Pancreas (tissue), 10 donors: Measurements from ENCODE around the gene PLCG2. TPM values are rescaled to one million over a fixed set of nuclear protein-coding genes. Genes with fewer than 3 reads are reported as not detected.

Experiments used
- ATAC-seq, 4 donors: fragments of 200-7000 bp; cut with Tn5 transposase; one replicate each; pipeline versions ENCODE4 v1.8.0 to v1.9.1; 2020; ENCODE audit warnings: mild to moderate bottlenecking in 4 of 4, moderate library complexity in 4 of 4
- DNase-seq, 6 donors: peaks; one replicate each; pipeline ENCODE4 v3.0.0-alpha.2; 2020
- FAIRE-seq: peaks from 2 replicates; lab custom pipeline; 2012; peaks lifted over from hg19 to GRCh38; lab: Jason Lieb, UNC
- H3K27ac ChIP-seq, 4 donors: fragments of 200-600 bp; sonication (generic); 1 replicate in 3 of 4; 2 replicates in 1 of 4; pipeline versions ENCODE4 v1.5.0 to v1.8.0; 2020
- H3K27me3 ChIP-seq, 4 donors: fragments of 200-600 bp; one replicate each; pipeline ENCODE4 v1.8.0; 2021
- H3K36me3 ChIP-seq, 3 donors: fragments of 200-600 bp; sonication (generic) in 1 of 3; one replicate each; pipeline versions ENCODE4 v1.5.0 to v1.8.0; 2020 to 2021
- H3K4me1 ChIP-seq, 3 donors: fragments of 200-600 bp; one replicate each; pipeline ENCODE4 v1.8.0; 2021
- H3K4me3 ChIP-seq, 4 donors: fragments of 200-600 bp; sonication (generic) in 2 of 4; one replicate each; pipeline versions ENCODE4 v1.5.0 to v1.8.0; 2020 to 2021
- H3K9me3 ChIP-seq, 4 donors: fragments of 200-600 bp; one replicate each; pipeline ENCODE4 v1.8.0; 2021
- WGBS, 2 donors: extraction: QIAGEN DNeasy Blood & Tissue Kit; methylation state at CpG; one replicate each; pipeline ENCODE4 v1.1.7; 2013; 5-methylcytosine and 5-hydroxymethylcytosine counted together
- intact Hi-C, 3 donors: fragments of 100-400 bp; cut with DNase I; formaldehyde crosslinking; loops; one replicate each; pipeline versions ENCODE4 v1.11.1 to v1.14.2; 2022
- polyA plus RNA-seq, 2 donors: library from polyadenylated mRNA; stranded (reverse); fragments of 200-250 nt; gene quantifications; one replicate each; pipeline ENCODE4 v1.2.3, GENCODE V29; 2013
- total RNA-seq, 6 donors: library from RNA; stranded (reverse); fragmentation: NEBNext Ultra II Directional in 4 of 6; extraction: Animal tissue kit (Norgen Biotek cat#: 25700) in 4 of 6; gene quantifications; one replicate each; pipeline versions ENCODE4 v1.2.1 to v1.2.4, GENCODE V29; 2021 to 2023
- TF ChIP-seq, protein P1 (sequence below), 4 donors: fragments of 200-600 bp; sonication (generic) in 3 of 4; IDR thresholded peaks; one replicate each; pipeline versions ENCODE4 v1.5.0 to v1.8.0; 2021; ENCODE audit warnings: antibody characterized with exemption in 4 of 4
- donor health status: healthy with polysubstance abuse.
- donor health status: DM: no; HTN: no; CAD: no; lungs with moderate emphysema.
- donor health status: DM: no; HTN: no; CAD: no.
- donor health status: control.
- donor health status: control.
- donor health status: Bipolar disorder and iron deficiency.
- donor health status: DM: yes; HTN: yes; CAD: no.
- donor health status: DM: no; HTN: no; CAD: no.
- donor health status: DM: no; HTN: no; CAD: no.
- donor health status: DM: yes; HTN: yes; CAD: no.

PLCG2 gene
- total and polyA plus RNA-seq, 8 donors: 3.7 to 23.6 (median 8.0) TPM

DNA sequence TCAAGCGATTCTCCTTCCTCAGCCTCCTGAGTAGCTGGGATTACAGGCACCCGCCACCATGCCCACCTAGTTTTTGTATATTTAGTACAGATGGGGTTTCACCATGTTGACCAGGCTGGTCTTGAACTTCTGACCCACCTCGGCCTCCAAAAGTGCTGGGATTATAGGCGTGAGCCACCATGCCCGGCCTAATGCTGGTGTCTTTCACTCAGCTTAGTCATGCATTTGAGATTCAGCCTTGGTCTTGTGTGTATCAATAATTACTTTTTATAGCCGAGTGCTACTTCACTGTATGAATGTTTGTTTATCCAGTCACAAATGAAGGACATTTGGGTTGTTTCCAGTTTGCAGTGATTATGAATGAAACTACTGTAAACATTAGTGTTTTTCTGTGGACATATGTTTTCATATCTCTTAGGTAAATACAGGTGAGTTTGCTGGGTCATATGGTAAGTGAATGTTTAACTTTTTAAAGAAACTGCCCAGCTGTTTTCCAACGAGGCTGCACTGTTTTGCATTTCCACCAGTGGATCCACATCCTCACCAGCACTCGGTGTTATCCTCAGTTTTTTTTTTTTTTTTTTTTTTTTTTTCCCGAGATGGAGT lies 11.0 kb upstream of the PLCG2 start:
- Histone ChIP-seq H3K9me3 (no peaks in the 10 kb centered on the region), H3K27me3 (peaks cover 0 to 11% (median 4%) of the 10 kb centered on the region in 4 donors), H3K4me1 (peaks cover 3 to 9% (median 8%) of the 10 kb centered on the region in 3 donors), H3K27ac (peak overlapping the region in 2 of 4 donors; percentile 40 to 57), H3K36me3 (no peaks in the 10 kb centered on the region), H3K4me3 (no peak overlapping the region)
- WGBS, 2 donors: 23 to 27% methylated on average over 9 of the region's 9 CpGs
- intact Hi-C loops: no loop called here
- TF ChIP-seq, protein P1, sequence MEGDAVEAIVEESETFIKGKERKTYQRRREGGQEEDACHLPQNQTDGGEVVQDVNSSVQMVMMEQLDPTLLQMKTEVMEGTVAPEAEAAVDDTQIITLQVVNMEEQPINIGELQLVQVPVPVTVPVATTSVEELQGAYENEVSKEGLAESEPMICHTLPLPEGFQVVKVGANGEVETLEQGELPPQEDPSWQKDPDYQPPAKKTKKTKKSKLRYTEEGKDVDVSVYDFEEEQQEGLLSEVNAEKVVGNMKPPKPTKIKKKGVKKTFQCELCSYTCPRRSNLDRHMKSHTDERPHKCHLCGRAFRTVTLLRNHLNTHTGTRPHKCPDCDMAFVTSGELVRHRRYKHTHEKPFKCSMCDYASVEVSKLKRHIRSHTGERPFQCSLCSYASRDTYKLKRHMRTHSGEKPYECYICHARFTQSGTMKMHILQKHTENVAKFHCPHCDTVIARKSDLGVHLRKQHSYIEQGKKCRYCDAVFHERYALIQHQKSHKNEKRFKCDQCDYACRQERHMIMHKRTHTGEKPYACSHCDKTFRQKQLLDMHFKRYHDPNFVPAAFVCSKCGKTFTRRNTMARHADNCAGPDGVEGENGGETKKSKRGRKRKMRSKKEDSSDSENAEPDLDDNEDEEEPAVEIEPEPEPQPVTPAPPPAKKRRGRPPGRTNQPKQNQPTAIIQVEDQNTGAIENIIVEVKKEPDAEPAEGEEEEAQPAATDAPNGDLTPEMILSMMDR (IDR thresholded peaks at IDR 0.05): no peak
- peak in 2 of 6 donors; percentile 56 to 65 for DNase-seq
- peak; percentile 75 for FAIRE-seq
- ATAC-seq: peak; percentile 92 to 93 (median 93)

DNA sequence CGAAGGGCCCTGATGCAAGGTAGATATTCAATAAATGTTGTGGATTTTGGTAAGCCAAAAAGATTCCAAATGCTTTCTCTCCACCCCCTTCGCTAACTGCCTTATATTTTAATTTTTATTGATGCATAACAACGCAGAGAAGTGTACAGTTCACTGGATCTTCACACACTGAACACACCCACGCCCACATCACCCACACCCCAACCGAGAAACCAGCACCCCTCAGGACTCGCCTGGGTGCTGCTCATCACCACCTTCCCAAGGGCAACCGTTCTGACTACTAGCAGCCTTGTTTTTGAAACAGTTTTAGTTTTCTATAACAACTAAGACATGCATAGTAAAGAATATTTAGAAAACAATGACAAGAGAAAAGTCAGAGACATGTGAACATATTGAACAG lies 9.1 kb upstream of the PLCG2 start:
- DNase-seq (no peak), FAIRE-seq (no peak), ATAC-seq (no peak)
- Histone ChIP-seq H3K36me3 (no peaks in the 10 kb centered on the region), H3K27me3 (peaks cover 0 to 7% (median 2%) of the 10 kb centered on the region in 4 donors), H3K27ac (no peak overlapping the region), H3K4me1 (peaks cover 3 to 9% (median 8%) of the 10 kb centered on the region in 3 donors), H3K4me3 (no peak overlapping the region), H3K9me3 (no peaks in the 10 kb centered on the region)
- WGBS, 2 donors: 85 to 91% methylated on average over 7 of the region's 7 CpGs
- TF ChIP-seq, protein P1 (IDR thresholded peaks at IDR 0.05): no peak
- intact Hi-C loops: no loop called here

DNA sequence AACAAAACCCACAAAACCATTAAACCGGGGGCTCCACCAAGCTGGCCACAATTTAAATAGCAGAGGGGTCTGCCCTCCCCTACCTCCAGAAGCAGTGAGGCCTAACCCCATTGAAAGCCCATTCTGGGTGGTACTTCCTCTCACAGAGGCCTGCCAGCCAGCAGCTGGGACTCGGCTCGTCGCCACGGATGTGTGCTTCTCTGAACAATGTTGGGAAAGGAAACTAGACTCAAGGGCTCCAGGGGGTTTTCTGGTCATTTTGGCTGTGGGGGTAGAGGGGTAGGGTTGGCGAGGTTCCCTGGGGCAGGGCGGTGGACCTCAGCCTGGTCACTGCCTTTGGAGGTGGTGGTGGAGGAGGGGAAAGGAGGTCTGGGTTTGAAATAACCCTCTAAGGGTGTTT lies 4.7 kb upstream of the PLCG2 start:
- 83 to 98% methylated on average over 7 of the region's 7 CpGs for WGBS, 2 donors
- TF ChIP-seq, protein P1 (IDR thresholded peaks at IDR 0.05): no peak
- FAIRE-seq (no peak), DNase-seq (no peak), ATAC-seq (no peak)
- Histone ChIP-seq H3K4me3 (no peak overlapping the region), H3K27me3 (peaks cover 0 to 6% (median 0%) of the 10 kb centered on the region in 4 donors), H3K4me1 (no peaks in the 10 kb centered on the region), H3K27ac (no peak overlapping the region), H3K9me3 (no peaks in the 10 kb centered on the region), H3K36me3 (no peaks in the 10 kb centered on the region)
- intact Hi-C loops: no loop called here

DNA sequence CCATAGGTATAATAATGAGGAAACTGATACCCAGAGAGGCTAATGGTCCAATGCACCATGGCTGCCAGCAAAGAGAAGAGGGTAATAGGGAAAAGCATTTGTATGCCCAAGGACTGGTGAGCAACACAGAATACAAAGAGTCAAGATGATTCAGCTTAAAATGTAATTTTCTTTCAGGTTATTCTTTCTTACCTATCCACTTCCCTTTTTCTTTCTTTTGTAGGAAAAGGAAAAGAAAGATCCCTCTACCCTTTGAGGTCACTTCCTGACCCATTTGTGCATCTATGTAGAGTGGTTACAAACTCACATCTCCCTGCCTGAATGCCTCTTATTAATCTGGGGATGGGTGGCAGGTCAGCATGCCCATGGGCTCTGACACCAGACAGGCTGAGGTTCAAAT lies 3.5 kb upstream of the PLCG2 start:
- Histone ChIP-seq H3K36me3 (no peaks in the 10 kb centered on the region), H3K4me3 (no peak overlapping the region), H3K9me3 (no peaks in the 10 kb centered on the region), H3K27me3 (peaks cover 0 to 6% (median 0%) of the 10 kb centered on the region in 4 donors), H3K27ac (no peak overlapping the region), H3K4me1 (no peaks in the 10 kb centered on the region)
- ATAC-seq: no peak
- DNase-seq: no peak
- intact Hi-C loops: no loop called here
- no peak for FAIRE-seq
- TF ChIP-seq, protein P1 (IDR thresholded peaks at IDR 0.05): no peak

DNA sequence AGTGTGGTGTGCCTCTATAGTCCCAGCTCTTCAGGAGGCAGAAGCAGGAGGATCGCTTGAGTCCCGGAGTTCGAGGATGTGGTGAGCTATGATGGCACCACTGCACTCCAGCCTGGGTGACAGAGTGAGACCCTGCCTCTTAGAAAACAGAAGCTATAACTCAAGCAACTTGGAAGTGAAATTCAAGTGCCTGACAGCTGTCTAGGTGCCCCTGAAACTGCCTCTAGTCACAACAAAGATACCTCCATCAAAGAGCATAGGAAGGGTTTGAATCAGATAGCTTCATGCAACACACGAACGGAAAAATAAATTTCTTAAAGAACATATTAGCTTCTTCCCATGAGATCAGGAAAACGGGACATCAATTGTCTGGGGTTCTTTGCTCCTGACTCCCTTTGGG lies 860 bp upstream of the PLCG2 start:
- ATAC-seq: no peak
- H3K4me3 ChIP-seq: no peak overlapping the region
- no peak for FAIRE-seq
- no peaks in the 10 kb centered on the region for H3K9me3 ChIP-seq
- no peak for DNase-seq
- no peaks in the 10 kb centered on the region for H3K36me3 ChIP-seq
- H3K4me1 ChIP-seq: no peaks in the 10 kb centered on the region
- H3K27ac ChIP-seq: no peak overlapping the region
- H3K27me3 ChIP-seq: peaks cover 0 to 6% (median 0%) of the 10 kb centered on the region in 4 donors
- WGBS, 2 donors: 71 to 81% methylated on average over 6 of the region's 6 CpGs
- TF ChIP-seq, protein P1 (IDR thresholded peaks at IDR 0.05): no peak
- intact Hi-C loops: no loop called here
